Testis (tissue), 2 donors: ENCODE data around the gene TBATA.

ENCODE experiments used
- POLR2A ChIP-seq: fragments of 450-650 bp; IDR thresholded peaks from one replicate; pipeline ENCODE4 v1.6.1; 2017; ENCODE audit warnings: antibody characterized with exemption, mild to moderate bottlenecking, moderate library complexity
- TF ChIP-seq, protein P1 (sequence below), 3 experiments: fragments of 450-650 bp in 2 of 3; fragments of 200-600 bp in 1 of 3; sonication (generic) in 1 of 3; IDR thresholded peaks; one replicate each; pipeline ENCODE4 v1.5.1; 2016 to 2019; ENCODE audit warnings: antibody characterized with exemption in 3 of 3, mild to moderate bottlenecking in 2 of 3, moderate library complexity in 1 of 3

DNA sequence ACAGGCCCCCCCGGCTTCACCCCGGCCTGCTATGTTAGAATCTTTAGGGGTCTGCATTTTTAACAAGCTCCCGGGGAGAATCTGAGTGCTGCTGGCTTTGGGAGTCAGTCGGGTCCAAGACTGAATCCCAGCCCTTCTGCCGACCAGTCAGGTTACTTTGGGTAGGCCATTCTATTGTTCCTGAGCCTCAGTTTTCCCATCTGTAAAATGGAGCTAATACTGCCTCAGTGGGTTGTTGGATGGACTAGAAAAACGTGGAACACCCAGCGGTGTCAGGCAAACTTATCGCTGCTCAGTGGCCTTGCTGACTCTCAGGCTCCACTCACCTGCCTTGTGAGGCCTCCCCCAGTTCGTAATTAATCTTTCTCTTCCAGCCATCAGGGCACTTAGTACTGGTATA, 11.7 kb downstream of the TBATA start:
- no peak for TF ChIP-seq POLR2A
- TF ChIP-seq, protein P1, sequence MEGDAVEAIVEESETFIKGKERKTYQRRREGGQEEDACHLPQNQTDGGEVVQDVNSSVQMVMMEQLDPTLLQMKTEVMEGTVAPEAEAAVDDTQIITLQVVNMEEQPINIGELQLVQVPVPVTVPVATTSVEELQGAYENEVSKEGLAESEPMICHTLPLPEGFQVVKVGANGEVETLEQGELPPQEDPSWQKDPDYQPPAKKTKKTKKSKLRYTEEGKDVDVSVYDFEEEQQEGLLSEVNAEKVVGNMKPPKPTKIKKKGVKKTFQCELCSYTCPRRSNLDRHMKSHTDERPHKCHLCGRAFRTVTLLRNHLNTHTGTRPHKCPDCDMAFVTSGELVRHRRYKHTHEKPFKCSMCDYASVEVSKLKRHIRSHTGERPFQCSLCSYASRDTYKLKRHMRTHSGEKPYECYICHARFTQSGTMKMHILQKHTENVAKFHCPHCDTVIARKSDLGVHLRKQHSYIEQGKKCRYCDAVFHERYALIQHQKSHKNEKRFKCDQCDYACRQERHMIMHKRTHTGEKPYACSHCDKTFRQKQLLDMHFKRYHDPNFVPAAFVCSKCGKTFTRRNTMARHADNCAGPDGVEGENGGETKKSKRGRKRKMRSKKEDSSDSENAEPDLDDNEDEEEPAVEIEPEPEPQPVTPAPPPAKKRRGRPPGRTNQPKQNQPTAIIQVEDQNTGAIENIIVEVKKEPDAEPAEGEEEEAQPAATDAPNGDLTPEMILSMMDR (IDR thresholded peaks at IDR 0.05): no peak
